Measurements from ENCODE around the gene FICD. TPM values are rescaled to one million over a fixed set of nuclear protein-coding genes. Genes with fewer than 3 reads are reported as not detected.

Gene FICD
- total RNA-seq, 4 donors from 2014 or later, result 5.6 to 7.2 (median 6.5) TPM

DNA sequence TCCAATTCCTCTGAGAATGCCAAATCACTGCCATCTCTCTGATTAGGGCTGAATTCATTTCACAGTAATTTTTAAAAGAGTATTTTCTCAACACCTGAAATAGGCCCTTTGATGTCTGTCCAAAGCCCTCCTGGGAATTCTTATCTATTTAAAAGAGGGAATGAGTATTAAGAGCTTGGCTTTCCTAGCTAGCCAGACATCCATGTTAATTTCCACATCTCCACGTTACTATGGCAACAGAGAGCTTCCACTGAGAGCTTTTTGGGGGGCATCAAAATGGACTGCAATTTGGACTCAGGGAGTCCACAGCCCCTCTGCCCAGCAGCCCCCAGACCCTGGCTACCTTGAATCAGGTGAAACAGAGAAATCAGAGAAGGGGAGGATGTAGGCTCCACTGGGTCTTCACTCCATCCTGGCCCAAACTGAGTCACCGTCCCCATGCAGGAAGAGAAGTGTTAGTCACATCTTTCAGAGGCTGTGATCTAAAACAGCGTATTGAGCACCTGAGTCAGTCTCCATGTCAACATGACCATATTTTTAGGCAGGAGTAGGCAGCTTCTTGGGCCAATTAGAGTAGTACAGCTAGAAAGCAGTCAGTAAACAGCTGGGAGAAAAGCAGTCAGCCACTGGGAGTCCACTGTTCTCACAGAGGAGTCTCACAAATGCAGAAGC, 7.0 kb upstream of the FICD start:
- TF ChIP-seq CTCF (IDR thresholded peaks at IDR 0.05) (no peak), POLR2A (IDR thresholded peaks at IDR 0.05; ENCODE audit: low read depth) (no peak), POLR2AphosphoS5 (IDR thresholded peaks at IDR 0.05) (no peak), EP300 (IDR thresholded peaks at IDR 0.05) (no peak)
- DNase-seq (ENCODE audit: extremely low spot score), result no peak
- H3K4me1 ChIP-seq, result peaks cover 0 to 9% (median 8%) of the 10 kb centered on the region in 4 donors
- 68% methylated on average over 3 of the region's 3 CpGs for WGBS
- no peak overlapping the region for H3K4me3 ChIP-seq
- H3K27me3 ChIP-seq, result peaks cover 0 to 7% (median 0%) of the 10 kb centered on the region in 4 donors
- H3K27ac ChIP-seq (replicated peaks in 1 of 4), result no peak overlapping the region
- no peaks in the 10 kb centered on the region for H3K36me3 ChIP-seq
- intact Hi-C loops (cut with DNase I), result loop anchor here (5.0 kb wide), 1 partner anchor 591 kb away; no protein-coding TSS in a partner anchor
- H3K9me3 ChIP-seq, result peaks cover 0 to 6% (median 2%) of the 10 kb centered on the region in 4 donors

- Histone ChIP-seq H3K36me3 (no peaks in the 10 kb centered on the region), H3K9me3 (no peaks in the 10 kb centered on the region), H3K4me1 (peaks cover 3 to 17% (median 13%) of the 10 kb centered on the region in 4 donors), H3K27me3 (peaks cover 0 to 5% (median 0%) of the 10 kb centered on the region in 4 donors), H3K4me3 (no peak overlapping the region), H3K27ac (replicated peaks in 1 of 4) (no peak overlapping the region)
- TF ChIP-seq CTCF (IDR thresholded peaks at IDR 0.05) (no peak), EP300 (IDR thresholded peaks at IDR 0.05) (no peak), POLR2AphosphoS5 (IDR thresholded peaks at IDR 0.05) (no peak), POLR2A (IDR thresholded peaks at IDR 0.05; ENCODE audit: low read depth) (no peak)
- intact Hi-C loops (cut with DNase I), result loop anchor here (5.0 kb wide), 3 partner anchors 318 to 593 kb away; no protein-coding TSS in a partner anchor
- no peak for DNase-seq (ENCODE audit: extremely low spot score)
- 80% methylated on average over 1 of the region's 1 CpG for WGBS
These were observed 5.3 kb upstream of the FICD start for GRCh38 chr12:108509806-108510205.

DNA sequence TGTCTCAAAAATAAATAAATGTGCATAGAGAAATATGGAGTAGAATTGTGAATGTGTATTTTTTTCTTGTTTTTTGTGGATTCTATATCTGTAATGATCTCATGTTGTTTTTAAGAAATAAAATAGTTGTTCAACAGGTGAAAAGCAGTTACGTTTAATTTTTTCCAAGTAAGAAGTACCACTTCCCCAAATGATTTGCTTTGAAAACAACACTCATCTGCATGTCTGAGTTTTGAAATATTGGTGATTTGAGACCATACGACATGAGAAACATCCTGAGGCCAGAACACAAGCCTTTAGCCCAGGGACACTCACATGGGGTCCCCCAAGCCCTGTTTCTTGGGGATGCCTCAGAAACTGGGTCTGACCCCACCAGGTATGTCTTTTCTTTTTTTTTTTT, 4.2 kb upstream of the FICD start:
- Histone ChIP-seq H3K4me3 (no peak overlapping the region), H3K36me3 (no peaks in the 10 kb centered on the region), H3K27ac (replicated peaks in 1 of 4) (no peak overlapping the region), H3K27me3 (peaks cover 0 to 5% (median 0%) of the 10 kb centered on the region in 4 donors), H3K4me1 (peaks cover 5 to 22% (median 17%) of the 10 kb centered on the region in 4 donors), H3K9me3 (no peaks in the 10 kb centered on the region)
- intact Hi-C loops (cut with DNase I), result loop anchor here (5.0 kb wide), 2 partner anchors 319 to 519 kb away; no protein-coding TSS in a partner anchor
- TF ChIP-seq POLR2AphosphoS5 (IDR thresholded peaks at IDR 0.05) (no peak), POLR2A (IDR thresholded peaks at IDR 0.05; ENCODE audit: low read depth) (no peak), CTCF (IDR thresholded peaks at IDR 0.05) (no peak), EP300 (IDR thresholded peaks at IDR 0.05) (no peak)
- DNase-seq (ENCODE audit: extremely low spot score), result no peak
- WGBS, result 74% methylated on average over 2 of the region's 2 CpGs

DNA sequence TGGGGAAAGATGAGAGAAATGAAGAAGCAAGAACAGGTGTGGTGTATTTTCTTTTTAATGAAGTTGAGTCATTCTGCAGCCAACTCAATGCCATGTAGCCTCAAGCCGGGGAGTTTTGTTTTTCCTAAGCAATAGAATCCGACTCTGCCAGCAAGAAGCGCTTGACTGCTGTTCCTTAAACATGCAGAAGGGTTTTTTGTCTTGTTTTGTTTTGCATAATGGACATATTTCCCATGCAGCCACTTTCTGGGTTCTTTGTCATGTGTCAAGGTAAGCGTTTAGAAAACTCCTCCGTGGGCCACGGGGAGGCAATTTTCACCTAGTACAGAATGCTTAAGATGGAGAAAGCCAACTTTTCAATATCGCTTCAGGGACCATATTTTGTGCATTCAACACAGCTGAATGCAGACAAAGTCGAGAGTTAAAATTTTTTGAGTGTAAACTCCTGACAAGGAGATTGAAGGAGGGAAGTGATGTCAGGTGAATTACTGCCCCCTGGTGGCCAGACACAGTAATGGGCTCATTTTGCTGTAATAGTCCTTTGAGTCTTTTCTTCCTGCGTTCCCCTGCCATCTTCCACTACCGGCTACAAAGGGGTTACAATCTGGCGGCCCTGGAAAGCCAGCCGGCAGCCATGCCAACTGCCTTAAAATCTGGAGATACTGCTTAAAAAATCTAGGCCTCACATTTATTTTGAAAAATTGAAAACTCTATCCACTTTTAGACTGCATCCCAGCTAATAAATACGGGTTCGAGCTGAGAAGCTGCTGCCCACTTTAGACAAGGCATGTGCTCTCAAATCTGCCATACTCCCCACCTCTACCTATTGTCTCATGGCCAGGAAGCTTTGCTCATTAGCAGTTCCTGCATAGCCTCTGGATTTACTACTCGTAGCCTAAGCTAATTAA, 3.2 kb upstream of the FICD start:
- WGBS, result 40% methylated on average over 15 of the region's 15 CpGs
- Histone ChIP-seq H3K9me3 (no peaks in the 10 kb centered on the region), H3K27ac (replicated peaks in 1 of 4) (no peak overlapping the region), H3K4me1 (peaks cover 13 to 32% (median 25%) of the 10 kb centered on the region in 4 donors), H3K27me3 (peaks cover 0 to 1% (median 0%) of the 10 kb centered on the region in 4 donors), H3K4me3 (no peak overlapping the region), H3K36me3 (peaks cover 0 to 4% (median 0%) of the 10 kb centered on the region in 4 donors)
- intact Hi-C loops (cut with DNase I), result loop anchor here (5.0 kb wide), 2 partner anchors 320 to 520 kb away; no protein-coding TSS in a partner anchor
- TF ChIP-seq POLR2A (IDR thresholded peaks at IDR 0.05; ENCODE audit: low read depth), result no peak
- no peak for TF ChIP-seq EP300 (IDR thresholded peaks at IDR 0.05)
- TF ChIP-seq CTCF (IDR thresholded peaks at IDR 0.05), result peak; percentile 84 to 94 (median 87)
- DNase-seq (ENCODE audit: extremely low spot score), result peak; percentile 94

All from esophagus muscularis mucosa (tissue), 4 donors.